Anterior cingulate cortex (tissue), 58 donors: Measurements from ENCODE around the gene SNAP91.
"Not testable (repeated sequence)": the region's sequence is repeated elsewhere in the genome, so short reads cannot be mapped to it uniquely, and the experiment has no call there.

Source experiments
- DNase-seq, 58 donors: peaks; one replicate each; lab custom pipeline; 2025; lab: John Stamatoyannopoulos, UW

Gene SNAP91

DNA sequence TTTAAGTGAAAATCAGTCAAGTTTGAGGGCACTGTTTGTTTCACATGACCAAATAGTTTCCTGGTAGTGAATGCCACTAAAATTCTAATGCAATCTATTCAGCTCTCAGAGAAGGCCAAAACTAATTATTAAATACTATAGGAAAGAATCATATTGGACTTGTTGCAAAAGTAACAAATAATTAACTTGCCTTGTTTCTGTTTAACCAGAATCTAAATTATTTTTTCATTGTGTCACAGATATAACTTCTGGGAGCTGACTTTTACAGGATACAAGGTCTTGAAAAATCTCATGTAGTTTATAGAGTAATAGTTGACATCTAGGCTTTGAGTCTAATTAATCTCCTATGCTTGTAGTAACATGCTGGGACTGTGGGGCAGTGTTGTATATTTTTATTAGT is 152.0 kb downstream of the SNAP91 start:
- no peak for DNase-seq

- DNase-seq: not testable (repeated sequence)
Observed at GRCh38 chr6:83551748-83552147, 157.2 kb downstream of the SNAP91 start.

GRCh38 chr6:83550482-83550881 is 158.4 kb downstream of the SNAP91 start:
- DNase-seq: not testable (repeated sequence)

GRCh38 chr6:83546636-83547035 is 162.3 kb downstream of the SNAP91 start:
- no peak for DNase-seq

DNA sequence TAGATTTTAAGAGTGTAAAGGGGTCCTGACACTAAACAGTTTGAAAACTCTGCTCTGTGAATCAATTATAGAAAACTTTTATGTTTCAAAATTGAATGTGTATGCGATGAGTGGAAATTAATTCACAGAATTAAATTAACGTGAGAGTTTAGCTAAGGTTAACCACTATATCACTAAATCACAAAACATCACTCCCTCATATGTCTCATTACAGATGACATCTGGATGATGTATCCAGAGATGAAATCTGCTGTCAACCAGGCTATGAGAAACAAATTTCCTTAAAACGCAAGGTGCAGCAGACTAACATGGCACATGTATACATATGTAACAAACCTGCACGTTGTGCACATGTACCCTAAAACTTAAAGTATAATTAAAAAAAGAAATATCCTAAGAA is 169.2 kb downstream of the SNAP91 start:
- DNase-seq: no peak

- no peak for DNase-seq
Observed at GRCh38 chr6:83536647-83537589, 172.0 kb downstream of the SNAP91 start.

GRCh38 chr6:83536034-83536646 is 172.8 kb downstream of the SNAP91 start:
- no peak for DNase-seq

GRCh38 chr6:83518816-83519480 is 190.0 kb downstream of the SNAP91 start:
- peak in 1 of 58 donors; percentile 2 for DNase-seq

DNA sequence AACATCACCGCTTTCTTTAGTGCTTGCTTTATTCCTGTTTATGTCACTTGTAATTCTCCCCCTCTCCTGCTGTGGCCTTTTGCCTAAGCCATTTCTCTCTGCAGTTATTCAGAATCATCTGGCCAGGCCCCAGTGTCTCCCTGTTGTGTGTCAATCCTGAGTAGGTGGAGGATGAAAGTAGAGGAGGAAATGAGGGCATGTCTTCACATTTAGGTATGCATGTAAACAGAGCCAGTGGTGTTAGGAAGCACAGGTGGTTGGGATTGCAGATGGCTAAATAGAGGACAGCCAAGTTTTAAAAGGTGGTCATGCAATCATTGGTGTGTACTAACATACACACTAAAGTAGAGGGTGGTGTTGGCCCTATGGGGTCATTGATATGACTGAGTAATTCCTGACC is 191.4 kb downstream of the SNAP91 start:
- DNase-seq: no peak

- DNase-seq: peak in 12 of 58 donors; percentile 1 to 55 (median 6)
Observed at GRCh38 chr6:83514866-83515466, 193.9 kb downstream of the SNAP91 start.

DNA sequence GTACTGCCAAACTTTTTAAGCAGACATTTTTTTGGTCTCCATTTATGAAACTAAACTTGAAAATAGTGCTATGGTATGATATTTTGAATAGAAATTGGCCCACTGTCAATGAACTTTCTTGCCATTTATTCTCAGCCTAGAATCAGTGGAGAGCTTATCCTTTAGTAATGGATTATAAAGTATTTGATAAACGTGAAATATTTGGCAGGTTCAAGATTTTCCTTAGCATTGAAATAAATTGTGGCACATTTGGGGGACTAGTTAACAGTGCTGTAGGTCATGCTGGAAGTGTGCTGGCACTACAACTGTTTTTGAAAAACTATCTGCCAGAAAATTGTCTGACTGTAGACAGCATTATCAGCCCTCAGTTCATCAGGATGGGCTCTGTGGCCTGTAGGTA is 194.4 kb downstream of the SNAP91 start:
- no peak for DNase-seq

DNA sequence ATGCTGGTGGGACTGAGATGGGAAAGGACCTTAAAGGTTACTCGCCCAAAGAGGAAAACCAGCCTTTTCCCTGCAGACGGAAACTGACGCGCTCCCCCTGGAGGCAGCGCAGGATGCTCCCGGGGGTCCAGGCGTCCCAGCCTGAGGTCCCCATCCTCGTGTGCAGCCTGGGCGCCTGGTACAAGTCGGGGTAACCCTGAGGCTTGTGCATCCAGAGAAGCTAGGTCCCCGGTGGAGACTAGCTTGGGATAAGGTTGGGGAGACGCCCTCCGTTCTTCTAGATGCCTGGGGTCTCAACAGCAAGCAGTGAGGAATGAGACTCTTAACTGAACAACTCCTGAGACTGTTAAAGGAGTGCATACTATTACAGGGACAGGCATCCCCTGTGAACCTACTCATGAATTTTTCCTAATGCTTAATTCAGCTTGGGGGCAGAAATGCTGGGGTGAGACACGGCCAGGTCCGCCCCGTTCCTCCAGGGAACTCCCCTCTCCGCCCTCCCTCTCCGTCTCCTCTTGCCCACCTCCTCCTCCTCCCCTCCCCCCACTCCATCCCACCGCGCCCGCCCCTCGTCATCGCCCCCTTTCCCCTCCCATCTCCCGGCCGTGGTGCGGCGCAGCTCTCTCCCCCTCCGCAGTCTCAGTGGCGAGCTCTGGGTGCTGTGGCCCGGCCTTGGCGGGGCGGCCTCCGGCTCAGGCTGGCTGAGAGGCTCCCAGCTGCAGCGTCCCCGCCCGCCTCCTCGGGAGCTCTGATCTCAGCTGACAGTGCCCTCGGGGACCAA is 196.8 kb downstream of the SNAP91 start, which contains the start of gene PRSS35:
TSS of gene PRSS35 (plus strand) at position 634 of the 781 bp plus-strand sequence. CDS start 10,908 bp downstream, outside the sequence.
- peak in 52 of 58 donors; percentile 8 to 69 (median 31) for DNase-seq

- DNase-seq: no peak
Observed at GRCh38 chr6:83511266-83511665, 197.6 kb downstream of the SNAP91 start.

- DNase-seq: no peak
Observed at GRCh38 chr6:83510791-83511190, 198.1 kb downstream of the SNAP91 start.

DNA sequence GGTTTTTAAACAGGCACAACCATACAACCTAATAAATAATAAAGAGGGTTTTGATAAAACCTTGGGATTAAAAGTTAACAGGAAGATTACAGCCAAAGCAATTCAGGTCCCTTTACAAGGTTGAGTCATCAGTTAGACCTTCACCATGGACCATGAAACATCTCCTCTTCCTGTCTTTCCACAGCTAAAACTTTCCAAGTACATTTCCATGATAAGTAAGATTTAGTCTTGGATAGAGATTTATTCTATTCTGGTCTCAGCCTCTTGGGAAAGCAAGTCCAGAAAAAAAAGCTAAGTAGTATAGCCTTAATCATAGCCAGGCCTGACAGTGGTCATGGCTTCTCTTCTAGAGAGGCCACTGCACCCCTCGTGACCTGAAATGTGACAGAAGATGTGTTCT is 199.5 kb downstream of the SNAP91 start:
- DNase-seq: no peak

DNA sequence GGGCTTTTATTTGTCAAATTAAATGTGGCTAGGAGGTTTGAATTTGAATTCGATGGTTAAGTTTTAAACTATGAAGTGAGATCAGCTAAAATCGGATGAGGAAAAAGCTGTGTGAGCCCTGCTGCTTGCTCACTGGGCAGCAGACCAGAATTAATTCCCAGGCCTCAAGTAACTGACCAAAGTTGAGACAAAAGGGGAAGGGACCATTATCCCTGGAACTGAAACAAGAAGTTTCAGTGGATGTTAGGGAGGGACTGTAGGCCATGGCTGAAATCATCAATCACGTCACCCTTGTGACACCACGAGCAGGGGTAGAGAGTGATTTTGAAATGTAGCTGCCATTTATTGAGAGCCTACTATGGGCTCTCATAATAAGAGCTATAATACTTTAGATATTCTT is 203.5 kb downstream of the SNAP91 start:
- DNase-seq: no peak
